HL-60 (cell line): ENCODE results near the gene PDE4B.

Experiments
- GABPA ChIP-seq: IDR thresholded peaks from 2 replicates; pipeline ENCODE4 v1.6.1; 2012; ENCODE audit warnings: low read depth
- TF ChIP-seq, protein P1 (sequence below): IDR thresholded peaks from one replicate; pipeline ENCODE4 v1.5.1; 2011; ENCODE audit warnings: low read length, control low read depth, inconsistent platforms; ENCODE audit not compliant: insufficient read depth

DNA sequence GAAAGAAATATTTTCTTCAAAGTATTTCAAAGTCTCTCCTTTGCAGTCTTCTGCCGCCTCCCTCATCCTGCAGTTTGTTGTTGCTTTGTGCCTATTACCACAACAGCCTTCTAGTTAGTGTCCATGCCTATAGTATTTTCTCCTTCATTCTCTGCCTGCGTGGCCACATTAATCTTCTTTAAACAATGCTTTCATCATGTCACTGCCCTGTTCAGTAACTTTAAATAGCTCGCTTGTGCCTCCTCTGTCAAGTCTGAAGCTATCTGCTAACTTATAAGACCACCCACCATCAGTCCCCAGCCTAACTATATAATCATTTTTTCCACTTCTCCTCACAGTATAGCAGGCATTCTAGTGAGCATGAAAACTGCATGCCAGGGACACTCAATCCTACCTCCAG is 290.3 kb downstream of the PDE4B start:
- TF ChIP-seq, protein P1, sequence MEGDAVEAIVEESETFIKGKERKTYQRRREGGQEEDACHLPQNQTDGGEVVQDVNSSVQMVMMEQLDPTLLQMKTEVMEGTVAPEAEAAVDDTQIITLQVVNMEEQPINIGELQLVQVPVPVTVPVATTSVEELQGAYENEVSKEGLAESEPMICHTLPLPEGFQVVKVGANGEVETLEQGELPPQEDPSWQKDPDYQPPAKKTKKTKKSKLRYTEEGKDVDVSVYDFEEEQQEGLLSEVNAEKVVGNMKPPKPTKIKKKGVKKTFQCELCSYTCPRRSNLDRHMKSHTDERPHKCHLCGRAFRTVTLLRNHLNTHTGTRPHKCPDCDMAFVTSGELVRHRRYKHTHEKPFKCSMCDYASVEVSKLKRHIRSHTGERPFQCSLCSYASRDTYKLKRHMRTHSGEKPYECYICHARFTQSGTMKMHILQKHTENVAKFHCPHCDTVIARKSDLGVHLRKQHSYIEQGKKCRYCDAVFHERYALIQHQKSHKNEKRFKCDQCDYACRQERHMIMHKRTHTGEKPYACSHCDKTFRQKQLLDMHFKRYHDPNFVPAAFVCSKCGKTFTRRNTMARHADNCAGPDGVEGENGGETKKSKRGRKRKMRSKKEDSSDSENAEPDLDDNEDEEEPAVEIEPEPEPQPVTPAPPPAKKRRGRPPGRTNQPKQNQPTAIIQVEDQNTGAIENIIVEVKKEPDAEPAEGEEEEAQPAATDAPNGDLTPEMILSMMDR: no peak
- no peak for TF ChIP-seq GABPA
